Gastrocnemius medialis (tissue), 4 donors: ENCODE measurements around the gene PLK1. TPM values are rescaled to one million over a fixed set of nuclear protein-coding genes. Genes with fewer than 3 reads are reported as not detected.

Experiments
- ATAC-seq, 2 donors: fragments of 150-250 bp; one replicate each; pipeline ENCODE4 v1.9.1; 2016
- DNase-seq, 2 donors: peaks; one replicate each; pipeline ENCODE4 v3.0.0-alpha.2; 2019
- H3K27ac ChIP-seq, 4 donors: fragments of 200-600 bp; sonication (generic); 1 replicate in 1 of 4; 2 replicates in 3 of 4; pipeline ENCODE4 v1.5.1; 2016 to 2018; ENCODE audit warnings: mild to moderate bottlenecking in 2 of 4, moderate library complexity in 1 of 4
- H3K27me3 ChIP-seq, 3 donors: fragments of 200-600 bp; sonication (generic) in 2 of 3; 1 replicate in 1 of 3; 2 replicates in 2 of 3; pipeline versions ENCODE4 v1.5.1 to v1.6.0; 2016 to 2019; ENCODE audit warnings: mild to moderate bottlenecking in 1 of 3, moderate library complexity in 1 of 3
- H3K36me3 ChIP-seq, 2 donors: fragments of 200-600 bp; sonication (generic) in 1 of 2; one replicate each; pipeline ENCODE4 v1.5.1; 2017 to 2018
- H3K4me1 ChIP-seq, 2 donors: fragments of 200-600 bp; sonication (generic) in 1 of 2; one replicate each; pipeline ENCODE4 v1.5.1; 2016 to 2017; ENCODE audit warnings: mild to moderate bottlenecking in 2 of 2
- H3K4me3 ChIP-seq, 4 donors: fragments of 200-600 bp; sonication (generic) in 3 of 4; 1 replicate in 1 of 4; 2 replicates in 3 of 4; pipeline ENCODE4 v1.5.1; 2016 to 2019; ENCODE audit warnings: mild to moderate bottlenecking in 2 of 4
- H3K9me3 ChIP-seq, 3 donors: fragments of 200-600 bp; sonication (generic) in 2 of 3; 1 replicate in 1 of 3; 2 replicates in 2 of 3; pipeline ENCODE4 v1.5.1; 2016 to 2019
- POLR2A ChIP-seq, 2 donors: fragments of 450-650 bp; IDR thresholded peaks; one replicate each; pipeline ENCODE4 v1.6.1; 2017; ENCODE audit warnings: antibody characterized with exemption in 2 of 2, mild to moderate bottlenecking in 2 of 2, moderate library complexity in 2 of 2
- in situ Hi-C, 4 donors: fragments of 200-750 bp; cut with MboI; loops; one replicate each; pipeline versions ENCODE4 v1.15.0 to v1.8.0; 2017; ENCODE audit warnings: low sequenced_read_pairs in 4 of 4
- intact Hi-C: fragments of 100-400 bp; cut with DNase I; formaldehyde crosslinking; loops from one replicate; pipeline ENCODE4 v1.15.1; 2023; ENCODE audit warnings: low total_unique reads
- total RNA-seq, 4 donors: library from RNA; depleted of rRNA; stranded (reverse); fragments of >200 nt; gene quantifications; one replicate each; pipeline versions ENCODE4 v1.1.0 to v1.2.3, GENCODE V29; 2016
- TF ChIP-seq, protein P1 (sequence below), 5 experiments: fragments of 450-650 bp in 3 of 5; fragments of 200-600 bp in 2 of 5; sonication (generic) in 2 of 5; IDR thresholded peaks in 4 of 5; conservative IDR thresholded peaks in 1 of 5; 1 replicate in 4 of 5; 2 replicates in 1 of 5; pipeline ENCODE4 v1.5.1; 2016 to 2019; ENCODE audit warnings: antibody characterized with exemption in 5 of 5, mild to moderate bottlenecking in 3 of 5, moderate library complexity in 3 of 5

PLK1 gene
- total RNA-seq, 4 donors from 2014 or later, result 0.05 to 6.2 (median 0.91) TPM

DNA sequence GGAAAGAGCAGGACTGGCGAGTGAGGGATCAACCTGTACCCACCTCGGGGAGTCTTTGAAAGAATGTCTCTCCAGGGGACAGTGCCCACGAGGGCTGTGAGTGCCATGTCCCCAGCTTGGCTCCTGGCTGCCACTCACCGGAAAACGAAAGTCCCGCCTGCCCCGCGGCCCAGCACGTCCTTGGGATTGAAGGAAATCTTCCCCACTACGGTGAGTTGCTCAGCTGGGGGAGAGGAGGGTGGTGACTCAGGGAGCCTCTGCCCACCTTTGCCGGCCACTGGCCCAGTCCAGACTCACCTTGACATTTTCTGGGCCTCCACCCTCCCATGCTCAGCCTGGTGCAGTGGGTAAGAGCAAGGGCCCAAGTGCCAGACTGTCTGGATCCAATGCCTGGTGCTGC, 17.1 kb downstream of the PLK1 start:
- H3K4me3 ChIP-seq, result no peak overlapping the region
- DNase-seq, result no peak
- intact Hi-C loops, result no loop called here
- no peak for TF ChIP-seq POLR2A (IDR thresholded peaks at IDR 0.05)
- TF ChIP-seq, protein P1, sequence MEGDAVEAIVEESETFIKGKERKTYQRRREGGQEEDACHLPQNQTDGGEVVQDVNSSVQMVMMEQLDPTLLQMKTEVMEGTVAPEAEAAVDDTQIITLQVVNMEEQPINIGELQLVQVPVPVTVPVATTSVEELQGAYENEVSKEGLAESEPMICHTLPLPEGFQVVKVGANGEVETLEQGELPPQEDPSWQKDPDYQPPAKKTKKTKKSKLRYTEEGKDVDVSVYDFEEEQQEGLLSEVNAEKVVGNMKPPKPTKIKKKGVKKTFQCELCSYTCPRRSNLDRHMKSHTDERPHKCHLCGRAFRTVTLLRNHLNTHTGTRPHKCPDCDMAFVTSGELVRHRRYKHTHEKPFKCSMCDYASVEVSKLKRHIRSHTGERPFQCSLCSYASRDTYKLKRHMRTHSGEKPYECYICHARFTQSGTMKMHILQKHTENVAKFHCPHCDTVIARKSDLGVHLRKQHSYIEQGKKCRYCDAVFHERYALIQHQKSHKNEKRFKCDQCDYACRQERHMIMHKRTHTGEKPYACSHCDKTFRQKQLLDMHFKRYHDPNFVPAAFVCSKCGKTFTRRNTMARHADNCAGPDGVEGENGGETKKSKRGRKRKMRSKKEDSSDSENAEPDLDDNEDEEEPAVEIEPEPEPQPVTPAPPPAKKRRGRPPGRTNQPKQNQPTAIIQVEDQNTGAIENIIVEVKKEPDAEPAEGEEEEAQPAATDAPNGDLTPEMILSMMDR (IDR thresholded peaks at IDR 0.05 in 4 of 5, conservative IDR thresholded peaks at IDR 0.05 in 1 of 5), result no peak
- no peaks in the 10 kb centered on the region for H3K9me3 ChIP-seq
- ATAC-seq, result no peak
- H3K27ac ChIP-seq, result no peak overlapping the region
- peaks cover 0 to 9% of the 10 kb centered on the region in 2 donors for H3K4me1 ChIP-seq
- peaks cover 0 to 6% of the 10 kb centered on the region in 2 donors for H3K36me3 ChIP-seq
- H3K27me3 ChIP-seq, result no peaks in the 10 kb centered on the region
- in situ Hi-C loops, result no loop called here

DNA sequence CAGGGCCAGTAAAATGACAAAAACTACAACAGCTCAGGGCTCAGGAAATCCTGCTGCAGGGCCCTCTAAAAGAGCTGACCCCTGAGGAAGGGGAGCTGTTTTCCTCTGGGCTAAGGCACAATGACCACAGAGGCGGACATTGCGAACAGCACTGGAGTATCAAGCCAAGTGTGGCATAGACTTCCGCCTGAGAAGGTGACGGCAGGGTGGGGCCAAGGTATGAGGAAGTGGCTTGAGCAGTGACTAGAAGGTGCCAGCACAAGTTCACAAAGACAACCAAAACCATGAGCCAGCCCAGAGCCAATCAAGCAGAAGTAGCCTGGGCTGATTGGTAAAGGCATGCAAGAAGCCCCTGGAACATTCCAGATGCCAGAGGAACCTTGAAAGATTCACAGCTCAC, 20.4 kb downstream of the PLK1 start:
- TF ChIP-seq POLR2A (IDR thresholded peaks at IDR 0.05), result no peak
- TF ChIP-seq, protein P1 (IDR thresholded peaks at IDR 0.05 in 4 of 5, conservative IDR thresholded peaks at IDR 0.05 in 1 of 5), result no peak
- Histone ChIP-seq H3K4me1 (no peaks in the 10 kb centered on the region), H3K27ac (no peak overlapping the region), H3K36me3 (no peaks in the 10 kb centered on the region), H3K27me3 (no peaks in the 10 kb centered on the region), H3K4me3 (no peak overlapping the region), H3K9me3 (no peaks in the 10 kb centered on the region)
- DNase-seq (no peak), ATAC-seq (no peak)
- intact Hi-C loops (no loop called here), in situ Hi-C loops (no loop called here)

DNA sequence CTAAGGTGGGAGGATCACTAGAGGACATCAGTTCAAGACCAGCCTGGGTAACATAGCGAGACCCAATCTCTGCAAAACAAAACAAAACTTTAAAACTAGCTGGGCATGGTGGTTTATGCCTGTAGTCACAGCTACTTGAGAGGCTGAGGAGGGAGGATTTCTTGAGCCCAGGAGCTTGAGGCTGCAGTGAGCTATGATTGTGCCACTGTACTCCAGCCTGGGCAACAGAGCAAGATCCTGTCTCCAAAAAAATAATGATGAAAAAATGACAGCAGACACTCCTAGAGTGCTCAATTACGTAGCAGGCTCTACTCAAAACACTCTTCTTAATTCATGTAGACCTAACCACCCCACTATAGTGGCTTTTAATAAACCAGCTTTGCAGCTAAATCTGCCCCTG, 21.4 kb downstream of the PLK1 start:
- ATAC-seq (no peak), DNase-seq (no peak)
- TF ChIP-seq, protein P1 (IDR thresholded peaks at IDR 0.05 in 4 of 5, conservative IDR thresholded peaks at IDR 0.05 in 1 of 5), result no peak
- no peak for TF ChIP-seq POLR2A (IDR thresholded peaks at IDR 0.05)
- Histone ChIP-seq H3K4me3 (no peak overlapping the region), H3K27me3 (no peaks in the 10 kb centered on the region), H3K4me1 (no peaks in the 10 kb centered on the region), H3K36me3 (no peaks in the 10 kb centered on the region), H3K9me3 (no peaks in the 10 kb centered on the region), H3K27ac (no peak overlapping the region)
- in situ Hi-C loops, result no loop called here
- intact Hi-C loops, result no loop called here

GRCh38 chr16:23700509-23700908, 21.8 kb downstream of the PLK1 start:
- DNase-seq (no peak), ATAC-seq (no peak)
- in situ Hi-C loops, result no loop called here
- TF ChIP-seq POLR2A (IDR thresholded peaks at IDR 0.05), result no peak
- TF ChIP-seq, protein P1 (IDR thresholded peaks at IDR 0.05 in 4 of 5, conservative IDR thresholded peaks at IDR 0.05 in 1 of 5), result no peak
- intact Hi-C loops, result no loop called here
- H3K4me3 ChIP-seq, result no peak overlapping the region
- no peaks in the 10 kb centered on the region for H3K9me3 ChIP-seq
- H3K36me3 ChIP-seq, result no peaks in the 10 kb centered on the region
- H3K27me3 ChIP-seq, result no peaks in the 10 kb centered on the region
- no peak overlapping the region for H3K27ac ChIP-seq
- H3K4me1 ChIP-seq, result no peaks in the 10 kb centered on the region

DNA sequence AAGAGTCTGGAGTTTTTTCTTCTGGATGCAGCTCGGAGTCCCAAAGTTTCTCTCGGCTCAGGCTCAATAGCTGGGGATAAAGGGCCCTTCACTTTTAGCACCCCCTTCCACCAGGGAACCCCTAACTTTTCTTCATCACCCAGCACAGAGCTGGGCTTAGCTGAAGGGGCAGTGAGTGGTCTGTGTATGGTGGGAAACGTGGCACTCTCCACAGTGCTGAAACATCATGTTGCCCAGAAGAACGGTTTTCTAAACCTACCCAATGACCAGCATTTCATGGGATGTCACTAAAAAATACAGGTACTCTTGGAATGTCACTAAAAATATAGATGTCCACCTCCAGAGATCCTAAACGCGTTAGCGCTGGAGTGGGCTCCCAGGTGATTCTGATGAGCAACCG, 22.4 kb downstream of the PLK1 start:
- ATAC-seq (no peak), DNase-seq (no peak)
- in situ Hi-C loops (no loop called here), intact Hi-C loops (no loop called here)
- H3K4me1 ChIP-seq, result no peaks in the 10 kb centered on the region
- H3K4me3 ChIP-seq, result no peak overlapping the region
- no peaks in the 10 kb centered on the region for H3K27me3 ChIP-seq
- H3K9me3 ChIP-seq, result no peaks in the 10 kb centered on the region
- H3K27ac ChIP-seq, result no peak overlapping the region
- H3K36me3 ChIP-seq, result no peaks in the 10 kb centered on the region
- no peak for TF ChIP-seq POLR2A (IDR thresholded peaks at IDR 0.05)
- TF ChIP-seq, protein P1 (IDR thresholded peaks at IDR 0.05 in 4 of 5, conservative IDR thresholded peaks at IDR 0.05 in 1 of 5), result no peak
